ENCODE measurements around the gene DYNC1I1. TPM values are rescaled to one million over a fixed set of nuclear protein-coding genes. Genes with fewer than 3 reads are reported as not detected.

The DYNC1I1 gene
- total RNA-seq, 3 donors from 2014 or later = 0.41 to 42.6 (median 1.5) TPM

GRCh38 chr7:96021568-96021967 is 249.2 kb downstream of the DYNC1I1 start:
- TF ChIP-seq CTCF (IDR thresholded peaks at IDR 0.05) = no peak
- H3K4me1 ChIP-seq (ENCODE audit: low read depth) = no peaks in the 10 kb centered on the region
- no peak for DNase-seq
- no peak overlapping the region for H3K4me3 ChIP-seq
- no peaks in the 10 kb centered on the region for H3K9me3 ChIP-seq
- H3K36me3 ChIP-seq (ENCODE audit: low read depth) = no peaks in the 10 kb centered on the region
- ATAC-seq = no peak
- intact Hi-C loops (cut with DNase I, micrococcal nuclease) = no loop called here

GRCh38 chr7:96023387-96023786 is 251.0 kb downstream of the DYNC1I1 start:
- H3K9me3 ChIP-seq = no peaks in the 10 kb centered on the region
- no peaks in the 10 kb centered on the region for H3K4me1 ChIP-seq (ENCODE audit: low read depth)
- no peaks in the 10 kb centered on the region for H3K36me3 ChIP-seq (ENCODE audit: low read depth)
- no peak for DNase-seq
- intact Hi-C loops (cut with DNase I, micrococcal nuclease) = no loop called here
- no peak overlapping the region for H3K4me3 ChIP-seq
- no peak for TF ChIP-seq CTCF (IDR thresholded peaks at IDR 0.05)
- no peak for ATAC-seq

- no peak for DNase-seq
- ATAC-seq = no peak
- Histone ChIP-seq H3K36me3 (ENCODE audit: low read depth) (no peaks in the 10 kb centered on the region), H3K9me3 (no peaks in the 10 kb centered on the region), H3K4me1 (ENCODE audit: low read depth) (no peaks in the 10 kb centered on the region), H3K4me3 (no peak overlapping the region)
- TF ChIP-seq CTCF (IDR thresholded peaks at IDR 0.05) = no peak
- intact Hi-C loops (cut with DNase I, micrococcal nuclease) = no loop called here
Measured at GRCh38 chr7:96026010-96026409, 253.7 kb downstream of the DYNC1I1 start.

- no peak for TF ChIP-seq CTCF (IDR thresholded peaks at IDR 0.05)
- Histone ChIP-seq H3K36me3 (ENCODE audit: low read depth) (no peaks in the 10 kb centered on the region), H3K4me1 (ENCODE audit: low read depth) (no peaks in the 10 kb centered on the region), H3K9me3 (no peaks in the 10 kb centered on the region), H3K4me3 (no peak overlapping the region)
- no peak for ATAC-seq
- no peak for DNase-seq
- intact Hi-C loops (cut with DNase I, micrococcal nuclease) = no loop called here
Measured at GRCh38 chr7:96026611-96027010, 254.3 kb downstream of the DYNC1I1 start.

- Histone ChIP-seq H3K36me3 (ENCODE audit: low read depth) (no peaks in the 10 kb centered on the region), H3K4me3 (no peak overlapping the region), H3K4me1 (ENCODE audit: low read depth) (no peaks in the 10 kb centered on the region), H3K9me3 (no peaks in the 10 kb centered on the region)
- intact Hi-C loops (cut with DNase I, micrococcal nuclease) = no loop called here
- TF ChIP-seq CTCF (IDR thresholded peaks at IDR 0.05) = no peak
- DNase-seq (no peak), ATAC-seq (no peak)
Measured at GRCh38 chr7:96028729-96029128, 256.4 kb downstream of the DYNC1I1 start.

GRCh38 chr7:96033009-96033598 is 260.8 kb downstream of the DYNC1I1 start:
- H3K4me1 ChIP-seq (ENCODE audit: low read depth) = no peaks in the 10 kb centered on the region
- ATAC-seq (no peak), DNase-seq (no peak)
- intact Hi-C loops (cut with DNase I, micrococcal nuclease) = no loop called here
- TF ChIP-seq CTCF (IDR thresholded peaks at IDR 0.05) = no peak
- H3K9me3 ChIP-seq = no peaks in the 10 kb centered on the region
- no peaks in the 10 kb centered on the region for H3K36me3 ChIP-seq (ENCODE audit: low read depth)
- H3K4me3 ChIP-seq = no peak overlapping the region

All from mucosa of descending colon (tissue), 3 donors.